ENCODE results near the gene SLC30A5. TPM values are rescaled to one million over a fixed set of nuclear protein-coding genes. Genes with fewer than 3 reads are reported as not detected.

Gene SLC30A5
- total and polyA plus RNA-seq, 2 experiments from 2014 or later: 41.2 to 54.3 TPM

DNA sequence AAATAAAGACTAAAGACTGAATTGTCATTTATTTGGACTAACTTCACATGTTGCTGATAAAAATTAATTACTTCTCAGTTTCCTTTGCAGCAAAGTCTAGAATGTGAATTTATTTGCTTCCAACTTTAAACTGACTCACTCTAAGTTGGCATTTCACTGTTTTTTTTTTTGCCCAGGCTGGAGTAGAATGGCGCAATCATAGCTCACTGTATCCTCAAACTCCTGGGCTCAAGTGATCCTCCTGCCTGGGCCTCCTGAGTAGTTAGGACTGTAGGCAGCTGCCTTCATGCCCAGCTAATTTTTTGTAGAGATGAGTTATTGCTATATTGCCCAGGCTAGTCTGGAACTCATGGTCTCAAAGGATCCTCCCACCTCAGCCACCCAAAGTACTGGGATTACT lies 76.7 kb downstream of the SLC30A5 start:
- Histone ChIP-seq H3K4me1 (ENCODE audit: low read depth) (peaks cover 13% of the 10 kb centered on the region), H3K27me3 (no peaks in the 10 kb centered on the region), H3K27ac (no peak overlapping the region), H3K4me3 (no peak overlapping the region), H3K36me3 (peaks cover 56% of the 10 kb centered on the region), H3K9me3 (ENCODE audit: low read depth) (no peaks in the 10 kb centered on the region)
- peak in 1 of 2 donors; percentile 16 for DNase-seq (ENCODE audit: low read depth in 1 of 2, low spot score in 1 of 2)
- TF ChIP-seq, protein P1, sequence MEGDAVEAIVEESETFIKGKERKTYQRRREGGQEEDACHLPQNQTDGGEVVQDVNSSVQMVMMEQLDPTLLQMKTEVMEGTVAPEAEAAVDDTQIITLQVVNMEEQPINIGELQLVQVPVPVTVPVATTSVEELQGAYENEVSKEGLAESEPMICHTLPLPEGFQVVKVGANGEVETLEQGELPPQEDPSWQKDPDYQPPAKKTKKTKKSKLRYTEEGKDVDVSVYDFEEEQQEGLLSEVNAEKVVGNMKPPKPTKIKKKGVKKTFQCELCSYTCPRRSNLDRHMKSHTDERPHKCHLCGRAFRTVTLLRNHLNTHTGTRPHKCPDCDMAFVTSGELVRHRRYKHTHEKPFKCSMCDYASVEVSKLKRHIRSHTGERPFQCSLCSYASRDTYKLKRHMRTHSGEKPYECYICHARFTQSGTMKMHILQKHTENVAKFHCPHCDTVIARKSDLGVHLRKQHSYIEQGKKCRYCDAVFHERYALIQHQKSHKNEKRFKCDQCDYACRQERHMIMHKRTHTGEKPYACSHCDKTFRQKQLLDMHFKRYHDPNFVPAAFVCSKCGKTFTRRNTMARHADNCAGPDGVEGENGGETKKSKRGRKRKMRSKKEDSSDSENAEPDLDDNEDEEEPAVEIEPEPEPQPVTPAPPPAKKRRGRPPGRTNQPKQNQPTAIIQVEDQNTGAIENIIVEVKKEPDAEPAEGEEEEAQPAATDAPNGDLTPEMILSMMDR (IDR thresholded peaks at IDR 0.05; ENCODE audit: low read depth, low read length): no peak

DNA sequence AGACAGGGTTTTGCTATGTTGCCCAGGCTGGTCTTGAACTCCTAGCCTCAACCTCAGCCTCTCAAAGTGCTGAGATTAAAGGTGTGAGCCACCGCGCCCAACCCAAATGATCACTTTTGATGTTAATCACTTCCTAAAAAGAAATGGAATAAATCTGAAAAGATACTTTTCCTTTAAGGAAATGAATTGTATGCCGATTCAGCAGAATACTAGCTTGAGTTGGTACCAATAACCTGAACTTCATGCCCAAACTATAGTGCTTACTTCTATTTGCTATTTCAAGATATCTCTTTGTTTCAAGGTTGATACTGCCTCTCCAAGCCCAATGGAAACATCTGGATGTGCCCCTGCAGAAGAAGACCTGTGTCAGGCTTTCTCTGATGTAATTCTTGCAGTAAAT lies 77.2 kb downstream of the SLC30A5 start:
- H3K36me3 ChIP-seq: peaks cover 57% of the 10 kb centered on the region
- TF ChIP-seq, protein P1 (IDR thresholded peaks at IDR 0.05; ENCODE audit: low read depth, low read length): no peak
- DNase-seq (ENCODE audit: low read depth in 1 of 2, low spot score in 1 of 2): no peak

More for the DNA sequence above, 77.2 kb downstream of the SLC30A5 start:
- Histone ChIP-seq H3K27ac (no peak overlapping the region), H3K9me3 (ENCODE audit: low read depth) (no peaks in the 10 kb centered on the region), H3K27me3 (no peaks in the 10 kb centered on the region), H3K4me3 (no peak overlapping the region), H3K4me1 (ENCODE audit: low read depth) (peaks cover 13% of the 10 kb centered on the region)

Other genes starting within 250 kb of the SLC30A5 start
- gene CCNB1, start 73.1 kb downstream of the SLC30A5 start, total RNA-seq: 24.1 and 143 TPM in 2 replicates
- gene CCNB1, start 73.1 kb downstream of the SLC30A5 start, polyA plus RNA-seq: 37.1 and 281 TPM in 2 replicates
- 17.7 and 26.7 TPM in 2 replicates for gene CENPH, start 95.6 kb downstream of the SLC30A5 start, total RNA-seq
- 22.2 and 36.0 TPM in 2 replicates for gene CENPH, start 95.6 kb downstream of the SLC30A5 start, polyA plus RNA-seq
- 17.3 and 87.5 TPM in 2 replicates for gene CDK7, start 140.9 kb downstream of the SLC30A5 start, total RNA-seq
- gene CDK7, start 140.9 kb downstream of the SLC30A5 start, polyA plus RNA-seq: 27.8 and 38.4 TPM in 2 replicates
- 0.81 and 4.4 TPM in 2 replicates for gene CCDC125, start 238.8 kb downstream of the SLC30A5 start, total RNA-seq
- gene CCDC125, start 238.8 kb downstream of the SLC30A5 start, polyA plus RNA-seq: 0.65 and 1.9 TPM in 2 replicates